Ascending aorta (tissue), 2 donors: ENCODE data around the gene IAH1. TPM values are rescaled to one million over a fixed set of nuclear protein-coding genes. Genes with fewer than 3 reads are reported as not detected.

Experiments used
- DNase-seq, 2 donors: peaks; one replicate each; pipeline ENCODE4 v3.0.0-alpha.2; 2019; ENCODE audit warnings: low spot score in 2 of 2
- H3K27ac ChIP-seq, 2 donors: fragments of 200-600 bp; sonication (generic); one replicate each; pipeline ENCODE4 v1.5.1; 2016 to 2017; ENCODE audit warnings: mild to moderate bottlenecking in 1 of 2
- H3K27me3 ChIP-seq: fragments of 200-600 bp; sonication (generic); one replicate; pipeline ENCODE4 v1.5.1; 2017
- H3K36me3 ChIP-seq, 2 donors: fragments of 200-600 bp; sonication (generic); one replicate each; pipeline ENCODE4 v1.5.1; 2016
- H3K4me1 ChIP-seq, 2 donors: fragments of 200-600 bp; sonication (generic); one replicate each; pipeline ENCODE4 v1.5.1; 2016 to 2017; ENCODE audit warnings: mild to moderate bottlenecking in 1 of 2
- H3K4me3 ChIP-seq, 2 donors: fragments of 200-600 bp; sonication (generic); one replicate each; pipeline ENCODE4 v1.5.1; 2016 to 2017; ENCODE audit warnings: mild to moderate bottlenecking in 1 of 2
- H3K9me3 ChIP-seq, 2 donors: fragments of 200-600 bp; sonication (generic); one replicate each; pipeline ENCODE4 v1.5.1; 2016
- CTCF ChIP-seq, 3 experiments: fragments of 200-600 bp in 2 of 3; fragments of 450-650 bp in 1 of 3; sonication (generic) in 2 of 3; IDR thresholded peaks; one replicate each; pipeline ENCODE4 v1.5.1; 2016 to 2019; ENCODE audit warnings: antibody characterized with exemption in 3 of 3, mild to moderate bottlenecking in 1 of 3, moderate library complexity in 1 of 3
- intact Hi-C: fragments of 100-400 bp; cut with DNase I; formaldehyde crosslinking; loops from one replicate; pipeline ENCODE4 v1.15.1; 2023
- total RNA-seq: library from RNA; depleted of rRNA; stranded (reverse); fragments of >200 nt; gene quantifications from one replicate; pipeline ENCODE4 v1.1.0, GENCODE V29; 2016

Gene IAH1
- total RNA-seq, 1 donor from 2014 or later = 86.0 TPM

GRCh38 chr2:9517118-9517782 is 42.9 kb downstream of the IAH1 start:
- no peak for DNase-seq
- H3K27ac ChIP-seq = no peak overlapping the region
- peaks cover 58 to 64% of the 10 kb centered on the region in 2 donors for H3K36me3 ChIP-seq
- no peaks in the 10 kb centered on the region for H3K27me3 ChIP-seq
- no peaks in the 10 kb centered on the region for H3K4me1 ChIP-seq
- intact Hi-C loops = no loop called here
- no peaks in the 10 kb centered on the region for H3K9me3 ChIP-seq
- no peak for TF ChIP-seq CTCF (IDR thresholded peaks at IDR 0.05)
- H3K4me3 ChIP-seq = no peak overlapping the region

- DNase-seq = no peak
- Histone ChIP-seq H3K27me3 (no peaks in the 10 kb centered on the region), H3K27ac (no peak overlapping the region), H3K36me3 (peaks cover 51 to 59% of the 10 kb centered on the region in 2 donors), H3K9me3 (no peaks in the 10 kb centered on the region), H3K4me3 (no peak overlapping the region), H3K4me1 (no peaks in the 10 kb centered on the region)
- intact Hi-C loops = no loop called here
- TF ChIP-seq CTCF (IDR thresholded peaks at IDR 0.05) = no peak
These were observed 43.8 kb downstream of the IAH1 start for GRCh38 chr2:9518163-9518562.

GRCh38 chr2:9518780-9519179 is 44.4 kb downstream of the IAH1 start:
- Histone ChIP-seq H3K9me3 (no peaks in the 10 kb centered on the region), H3K4me3 (no peak overlapping the region), H3K27ac (no peak overlapping the region), H3K4me1 (no peaks in the 10 kb centered on the region), H3K36me3 (peaks cover 48 to 60% of the 10 kb centered on the region in 2 donors), H3K27me3 (no peaks in the 10 kb centered on the region)
- no peak for DNase-seq
- TF ChIP-seq CTCF (IDR thresholded peaks at IDR 0.05) = no peak
- intact Hi-C loops = no loop called here

GRCh38 chr2:9519250-9519649 is 44.9 kb downstream of the IAH1 start:
- no peak for TF ChIP-seq CTCF (IDR thresholded peaks at IDR 0.05)
- Histone ChIP-seq H3K9me3 (no peaks in the 10 kb centered on the region), H3K27me3 (no peaks in the 10 kb centered on the region), H3K4me1 (no peaks in the 10 kb centered on the region), H3K27ac (no peak overlapping the region), H3K4me3 (no peak overlapping the region), H3K36me3 (peaks cover 50 to 64% of the 10 kb centered on the region in 2 donors)
- no peak for DNase-seq
- intact Hi-C loops = no loop called here

- no peak for TF ChIP-seq CTCF (IDR thresholded peaks at IDR 0.05)
- Histone ChIP-seq H3K27ac (no peak overlapping the region), H3K27me3 (no peaks in the 10 kb centered on the region), H3K36me3 (peaks cover 48 to 54% of the 10 kb centered on the region in 2 donors), H3K4me1 (no peaks in the 10 kb centered on the region), H3K9me3 (no peaks in the 10 kb centered on the region), H3K4me3 (no peak overlapping the region)
- intact Hi-C loops = no loop called here
- no peak for DNase-seq
These were observed 49.9 kb downstream of the IAH1 start for GRCh38 chr2:9524291-9524690.

GRCh38 chr2:9525266-9525665 is 50.9 kb downstream of the IAH1 start:
- intact Hi-C loops = no loop called here
- no peaks in the 10 kb centered on the region for H3K27me3 ChIP-seq
- no peak for DNase-seq
- H3K9me3 ChIP-seq = no peaks in the 10 kb centered on the region
- no peaks in the 10 kb centered on the region for H3K4me1 ChIP-seq
- H3K27ac ChIP-seq = no peak overlapping the region
- no peak overlapping the region for H3K4me3 ChIP-seq
- peaks cover 44 to 45% of the 10 kb centered on the region in 2 donors for H3K36me3 ChIP-seq
- TF ChIP-seq CTCF (IDR thresholded peaks at IDR 0.05) = no peak
